Left ventricle myocardium superior (tissue), 1 donor: ENCODE measurements around the gene LDAF1. TPM values are rescaled to one million over a fixed set of nuclear protein-coding genes. Genes with fewer than 3 reads are reported as not detected.

Source experiments
- ATAC-seq: fragments of 200-7000 bp; cut with Tn5 transposase; one replicate; pipeline ENCODE4 v1.9.1; 2020; ENCODE audit warnings: mild to moderate bottlenecking, moderate library complexity
- DNase-seq: peaks from one replicate; pipeline ENCODE4 v3.0.0-alpha.2; 2020
- intact Hi-C: fragments of 100-400 bp; cut with micrococcal nuclease; formaldehyde crosslinking; loops from one replicate; pipeline ENCODE4 v1.11.0; 2022
- total RNA-seq: library from RNA; stranded (reverse); fragmentation: NEBNext Ultra II Directional; extraction: Animal tissue kit (Norgen Biotek cat#: 25700); gene quantifications from one replicate; pipeline ENCODE4 v1.2.1, GENCODE V29; 2021
- donor health status: DM: no; HTN: yes; CAD: no; lungs with severe emphysema.

The LDAF1 gene
- total RNA-seq, 1 donor from 2014 or later: 143 TPM

DNA sequence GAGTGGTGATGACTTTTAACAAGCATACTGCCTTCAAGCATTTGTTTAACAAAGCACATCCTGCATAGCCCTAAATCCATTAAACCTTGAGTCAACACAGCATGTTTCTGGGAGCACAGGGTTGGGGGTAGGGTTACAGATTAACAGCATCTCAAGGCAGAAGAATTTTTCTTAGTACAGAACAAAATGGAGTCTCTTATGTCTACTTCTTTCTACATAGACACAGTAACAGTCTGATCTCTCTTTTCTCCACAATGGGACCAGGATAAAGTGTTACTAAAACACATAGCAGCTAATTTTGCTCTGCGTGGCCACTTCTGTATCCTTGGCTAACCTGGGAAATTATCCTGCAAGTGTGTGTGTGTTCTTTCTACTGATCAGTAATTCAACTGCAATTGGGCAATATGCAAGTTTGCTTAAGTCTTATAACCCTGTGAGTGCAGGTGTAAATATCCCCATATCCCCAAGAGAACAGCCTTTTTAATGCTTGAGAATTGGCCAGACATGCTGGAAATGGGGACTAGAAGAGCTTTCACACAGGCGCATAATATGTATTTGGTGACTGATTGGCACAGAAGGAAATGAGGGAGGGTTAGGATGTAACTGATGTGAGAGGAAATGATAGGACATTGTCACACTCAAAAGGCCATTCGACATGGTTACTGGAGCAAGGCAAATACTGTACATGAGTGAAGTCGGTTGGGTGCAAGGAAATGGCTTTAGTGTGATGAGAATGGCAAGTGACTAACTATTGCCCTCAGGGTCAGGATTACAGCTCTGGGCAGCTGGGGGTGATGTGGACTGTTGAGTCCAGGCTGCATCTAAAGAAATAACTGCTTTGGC lies 64.2 kb downstream of the LDAF1 start:
- no peak for DNase-seq
- intact Hi-C loops: no loop called here
- no peak for ATAC-seq

DNA sequence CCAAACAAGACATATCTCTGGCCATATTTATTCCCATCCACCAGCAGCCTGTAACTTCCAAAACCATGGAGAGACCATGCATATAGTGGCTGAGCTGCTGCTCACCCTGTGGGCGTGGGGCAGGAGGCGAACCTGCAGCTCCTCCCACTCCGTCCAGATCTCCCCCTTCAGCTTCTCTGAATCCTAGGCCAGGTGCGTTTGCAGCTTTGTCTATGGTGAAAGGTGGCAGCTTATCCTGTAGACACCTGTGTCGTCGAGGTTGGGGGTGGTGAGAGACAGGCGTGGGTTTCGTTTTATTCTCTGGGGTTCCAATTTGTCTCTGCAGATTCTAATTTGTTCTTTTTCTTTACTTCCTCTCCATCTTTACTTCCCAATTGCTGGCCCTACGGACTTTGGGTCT lies 65.3 kb downstream of the LDAF1 start:
- intact Hi-C loops: no loop called here
- DNase-seq: no peak
- ATAC-seq: no peak

DNA sequence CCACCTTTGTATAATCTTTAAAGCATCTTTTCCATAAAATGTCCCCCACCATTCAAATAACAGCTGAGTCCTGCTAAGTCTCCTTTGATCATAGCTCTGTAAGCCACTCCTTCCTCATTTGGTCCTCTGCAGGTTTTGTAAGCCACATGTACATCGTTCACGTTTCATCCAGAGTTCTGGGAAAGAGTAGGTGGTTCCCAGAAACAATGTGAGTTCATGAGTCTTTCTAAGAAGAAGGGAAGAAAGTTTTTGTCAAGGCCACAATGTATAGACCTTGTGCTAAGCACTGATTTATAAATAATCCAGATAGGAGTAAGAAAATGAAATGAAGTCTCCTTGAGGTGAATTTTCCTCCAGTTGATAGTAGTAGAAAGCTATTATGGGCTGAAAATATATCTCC lies 66.3 kb downstream of the LDAF1 start:
- intact Hi-C loops: no loop called here
- DNase-seq (no peak), ATAC-seq (no peak)

DNA sequence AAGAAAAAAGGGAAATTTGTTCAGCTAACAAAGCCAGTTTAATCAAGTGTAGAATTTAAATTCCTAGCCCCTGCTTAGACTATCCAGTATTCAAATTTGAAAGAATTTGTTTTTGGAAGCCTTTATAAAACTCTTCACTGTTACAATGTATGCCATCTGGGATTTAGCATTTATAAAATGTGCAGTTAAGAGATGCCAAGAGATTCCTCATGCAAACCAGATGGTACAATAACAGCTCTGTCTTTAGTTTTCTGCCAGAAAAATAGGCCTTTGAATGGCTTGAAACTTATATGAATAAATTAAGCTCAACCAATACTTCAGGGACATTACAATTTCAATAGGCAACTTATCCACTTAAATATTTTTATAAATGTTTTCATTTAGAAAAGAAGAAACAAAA lies 68.3 kb downstream of the LDAF1 start:
- no peak for ATAC-seq
- intact Hi-C loops: no loop called here
- DNase-seq: no peak

DNA sequence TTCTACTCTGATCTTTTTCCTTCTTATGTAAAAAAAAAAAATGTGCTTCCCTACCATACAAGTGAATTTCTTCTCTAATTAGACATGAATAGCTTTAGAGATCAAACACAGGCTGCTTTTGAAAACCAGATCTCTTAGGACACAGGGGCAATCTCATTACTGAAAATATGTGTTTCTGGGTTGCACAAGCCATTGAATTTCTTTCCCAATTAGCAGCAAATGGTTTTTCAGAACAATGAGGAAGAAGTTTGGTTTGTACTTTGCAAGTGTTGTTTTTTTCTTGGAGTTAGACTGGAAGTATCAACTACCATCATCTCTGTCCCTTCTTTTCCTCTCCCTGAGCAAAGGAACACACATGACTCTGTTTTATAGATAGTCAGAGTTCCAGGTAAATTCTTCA lies 69.4 kb downstream of the LDAF1 start:
- DNase-seq: no peak
- ATAC-seq: no peak
- intact Hi-C loops: no loop called here

DNA sequence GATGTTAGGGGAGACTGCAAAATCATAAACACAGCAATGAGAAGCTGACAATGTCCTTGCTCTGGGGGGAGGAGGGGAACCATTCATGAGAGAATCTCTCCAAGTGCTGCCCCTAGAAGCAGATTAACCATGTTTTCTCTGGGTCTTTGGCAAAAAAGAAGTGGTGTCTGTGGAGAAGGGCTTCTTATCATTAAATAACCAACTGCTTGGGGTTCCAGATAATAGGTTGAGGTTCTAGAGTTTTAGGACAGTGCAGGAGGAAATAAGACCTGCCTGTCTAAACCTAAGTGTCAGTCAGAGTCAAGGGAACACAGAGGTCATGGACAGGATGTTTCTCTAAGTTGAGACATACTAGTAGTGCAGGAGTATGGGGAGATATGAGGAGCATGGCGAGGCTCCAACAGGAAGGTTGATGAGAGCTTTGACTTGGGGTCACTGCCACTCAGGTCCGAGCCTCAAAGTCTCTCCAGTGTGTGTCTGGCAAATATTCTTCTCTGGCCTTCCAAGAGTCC lies 69.9 kb downstream of the LDAF1 start:
- DNase-seq (no peak), ATAC-seq (no peak)
- intact Hi-C loops: no loop called here

Other genes starting within 250 kb of the LDAF1 start
- gene DNAH3, start 7.8 kb upstream of the LDAF1 start, total RNA-seq: 1.1 TPM
- gene ZP2, start 52.9 kb downstream of the LDAF1 start, total RNA-seq: not detected
- gene ANKS4B, start 75.0 kb downstream of the LDAF1 start, total RNA-seq: not detected
- gene CRYM, start 119.6 kb downstream of the LDAF1 start, total RNA-seq: 78.2 TPM